HCT116 (cell line): Measurements from ENCODE around the gene ENTR1. TPM values are rescaled to one million over a fixed set of nuclear protein-coding genes. Genes with fewer than 3 reads are reported as not detected.

Source experiments
- ATAC-seq: fragments of 200-7000 bp; cut with Tn5 transposase; 2 replicates; pipeline ENCODE4 v1.9.1; 2020; ENCODE audit warnings: mild to moderate bottlenecking, moderate library complexity
- BruUV-seq: library from RNA; stranded (reverse); fragments of 400-500 nt; replicated peaks from 2 replicates; lab custom pipeline; 2021; lab: Mats Ljungman, UMichigan
- CTCF ChIA-PET: fragments of 300-600 bp; sonication (Branson Sonifier 250); formaldehyde crosslinking; loops from one replicate; lab custom pipeline; 2021; ENCODE audit warnings: antibody characterized with exemption; lab: Charles Lee
- POLR2A ChIA-PET: fragments of 300-600, 350-600 bp; sonication (Branson Sonifier 250); formaldehyde crosslinking; loops from one replicate; lab custom pipeline; 2021; ENCODE audit warnings: antibody characterized with exemption; lab: Charles Lee
- RAD21 ChIA-PET, 2 experiments: fragments of 300-600 bp; sonication (Branson Sonifier 250); formaldehyde crosslinking; loops; one replicate each; lab custom pipeline; 2023; ENCODE audit warnings: low total read pairs in 2 of 2; ENCODE audit not compliant: uncharacterized antibody in 2 of 2, unreplicated experiment in 2 of 2, low non-redundant PET in 1 of 2; lab: Charles Lee
- DNase-seq: peaks from one replicate; pipeline ENCODE4 v3.0.0-alpha.2; 2010; ENCODE audit warnings: low read depth, low spot score
- H2AFZ ChIP-seq: fragments of 200-600 bp; shearing (Covaris generic), sonication (generic); 2 replicates; pipeline ENCODE4 v1.6.1; 2017; ENCODE audit warnings: low read depth, mixed run types, mixed read lengths, antibody characterized with exemption, low read length; ENCODE audit not compliant: poor library complexity, severe bottlenecking
- H3K27ac ChIP-seq: 2 replicates; pipeline ENCODE4 v1.5.1; 2012; ENCODE audit warnings: low read depth, low read length
- H3K27me3 ChIP-seq: fragments of 200-600 bp; sonication (generic); 2 replicates; pipeline ENCODE4 v1.6.1; 2016; ENCODE audit warnings: mixed run types, low read length, mixed read lengths; ENCODE audit not compliant: insufficient read depth
- H3K36me3 ChIP-seq, 2 experiments: fragments of 200-500 bp in 1 of 2; fragments of 200-600 bp in 1 of 2; sonication (Bioruptor generic) in 1 of 2; sonication (generic) in 1 of 2; 2 replicates each; pipeline versions ENCODE4 v1.5.1 to v1.6.1; 2014 to 2016; ENCODE audit warnings: low read length in 2 of 2, inconsistent platforms in 1 of 2, mixed read lengths in 1 of 2, mixed run types in 1 of 2; ENCODE audit not compliant: insufficient read depth in 2 of 2, control insufficient read depth in 1 of 2
- H3K4me1 ChIP-seq, 2 experiments: fragments of 200-600 bp in 1 of 2; sonication (generic) in 1 of 2; 2 replicates each; pipeline versions ENCODE4 v1.5.1 to v1.6.1; 2012 to 2017; ENCODE audit warnings: low read length in 2 of 2, inconsistent platforms in 1 of 2, mild to moderate bottlenecking in 1 of 2, mixed read lengths in 1 of 2, mixed run types in 1 of 2, moderate library complexity in 1 of 2; ENCODE audit not compliant: insufficient read depth in 2 of 2, control insufficient read depth in 1 of 2
- H3K4me2 ChIP-seq: fragments of 200-600 bp; sonication (generic); 2 replicates; pipeline ENCODE4 v1.6.1; 2017; ENCODE audit warnings: mixed run types, low read length, mixed read lengths
- H3K4me3 ChIP-seq, 2 experiments: fragments of 200-600 bp in 1 of 2; sonication (generic) in 1 of 2; replicated peaks in 1 of 2; 2 replicates each; pipeline ENCODE4 v1.5.1; 2011 to 2016; ENCODE audit warnings: low read length in 2 of 2, control low read depth in 1 of 2, low read depth in 1 of 2, mild to moderate bottlenecking in 1 of 2, mixed read lengths in 1 of 2, mixed run types in 1 of 2
- H3K79me2 ChIP-seq: fragments of 200-600 bp; sonication (generic); 2 replicates; pipeline ENCODE4 v1.6.1; 2017; ENCODE audit warnings: mild to moderate bottlenecking, mixed run types, low read length, moderate library complexity, mixed read lengths; ENCODE audit not compliant: insufficient read depth
- H3K9ac ChIP-seq: fragments of 200-600 bp; sonication (generic); 2 replicates; pipeline ENCODE4 v1.6.1; 2016; ENCODE audit warnings: low read length, mixed read lengths
- H3K9me2 ChIP-seq: fragments of 200-600 bp; sonication (generic), shearing (Covaris generic); 2 replicates; pipeline ENCODE4 v1.6.1; 2017; ENCODE audit warnings: mixed run types, mild to moderate bottlenecking, moderate library complexity; ENCODE audit not compliant: insufficient read depth
- H3K9me3 ChIP-seq, 2 experiments: fragments of 200-500 bp in 1 of 2; fragments of 200-600 bp in 1 of 2; sonication (Bioruptor generic) in 1 of 2; sonication (generic) in 1 of 2; 2 replicates each; pipeline ENCODE4 v1.6.1; 2014 to 2017; ENCODE audit warnings: low read length in 2 of 2, mixed read lengths in 2 of 2, inconsistent platforms in 1 of 2, low read depth in 1 of 2, mild to moderate bottlenecking in 1 of 2, mixed run types in 1 of 2, moderate library complexity in 1 of 2; ENCODE audit not compliant: control insufficient read depth in 1 of 2, insufficient read depth in 1 of 2
- H4K20me1 ChIP-seq: fragments of 200-600 bp; sonication (generic), shearing (Covaris generic); 2 replicates; pipeline ENCODE4 v1.6.1; 2017; ENCODE audit warnings: mixed run types, mild to moderate bottlenecking, moderate library complexity; ENCODE audit not compliant: insufficient read depth
- EGR1 ChIP-seq: IDR thresholded peaks from 2 replicates; pipeline ENCODE4 v1.6.1; 2012; ENCODE audit warnings: low read depth
- ELF1 ChIP-seq: IDR thresholded peaks from 2 replicates; pipeline ENCODE4 v1.6.1; 2012; ENCODE audit warnings: low read depth, borderline replicate concordance
- EZH2phosphoT487 ChIP-seq: fragments of 200-600 bp; IDR thresholded peaks from 2 replicates; pipeline ENCODE4 v1.6.1; 2018; ENCODE audit warnings: antibody characterized with exemption, borderline replicate concordance
- FOSL1 ChIP-seq: IDR thresholded peaks from 2 replicates; pipeline ENCODE4 v1.6.1; 2012; ENCODE audit warnings: low read depth
- JUND ChIP-seq: IDR thresholded peaks from 2 replicates; pipeline ENCODE4 v1.6.1; 2012
- POLR2A ChIP-seq: IDR thresholded peaks from 2 replicates; pipeline ENCODE4 v1.7.0; 2011; ENCODE audit warnings: borderline replicate concordance; ENCODE audit not compliant: insufficient read depth, insufficient read length; ENCODE audit errors: extremely low read depth
- POLR2AphosphoS5 ChIP-seq: IDR thresholded peaks from 2 replicates; pipeline ENCODE4 v1.6.1; 2011; ENCODE audit warnings: mild to moderate bottlenecking, low read depth, low read length, moderate library complexity
- RAD21 ChIP-seq: IDR thresholded peaks from 2 replicates; pipeline ENCODE4 v1.6.1; 2012; ENCODE audit warnings: low read depth, mild to moderate bottlenecking
- SIN3A ChIP-seq: IDR thresholded peaks from 2 replicates; pipeline ENCODE4 v1.6.1; 2012; ENCODE audit warnings: low read depth
- SRF ChIP-seq: IDR thresholded peaks from 2 replicates; pipeline ENCODE4 v1.6.1; 2012; ENCODE audit warnings: low read depth
- YY1 ChIP-seq: IDR thresholded peaks from 2 replicates; pipeline ENCODE4 v1.6.1; 2011; ENCODE audit warnings: low read length, low read depth, moderate library complexity, mild to moderate bottlenecking; ENCODE audit not compliant: insufficient replicate concordance; ENCODE audit errors: extremely low read depth
- ZBTB33 ChIP-seq: IDR thresholded peaks from 2 replicates; pipeline ENCODE4 v1.6.1; 2011; ENCODE audit warnings: mild to moderate bottlenecking, low read length, moderate library complexity; ENCODE audit not compliant: insufficient replicate concordance; ENCODE audit errors: extremely low read depth
- ZNF274 ChIP-seq: fragments of 200-500 bp; sonication (Bioruptor generic); IDR thresholded peaks from 2 replicates; pipeline ENCODE4 v1.6.1; 2014; ENCODE audit warnings: mild to moderate bottlenecking, low read depth, low read length, inconsistent platforms
- intact Hi-C: fragments of 100-400 bp; cut with micrococcal nuclease; formaldehyde crosslinking; loops from 2 replicates; pipeline ENCODE4 v1.10.0; 2022
- total RNA-seq: library from RNA; stranded (reverse); gene quantifications from one replicate; pipeline ENCODE4 v1.2.1, GENCODE V29; 2021; ENCODE audit not compliant: unreplicated experiment

ENTR1 gene
- total RNA-seq, 1 experiment from 2014 or later, result 119 TPM

- CTCF ChIA-PET, result no interaction called here
- no peak for ATAC-seq
- intact Hi-C loops, result no loop called here
These were observed 51.5 kb downstream of the ENTR1 start for GRCh38 chr9:136358888-136359287.

More at GRCh38 chr9:136358888-136359287, 51.5 kb downstream of the ENTR1 start:
- no peaks in the 10 kb centered on the region for H3K27me3 ChIP-seq
- no peak overlapping the region for H3K27ac ChIP-seq
- H3K4me1 ChIP-seq, result peaks cover 15 to 31% of the 10 kb centered on the region in 2 experiments
- no peaks in the 10 kb centered on the region for H3K79me2 ChIP-seq
- H3K36me3 ChIP-seq, result no peaks in the 10 kb centered on the region; a peak in 1 of 4 replicates
- H3K4me3 ChIP-seq, result no peak overlapping the region
- H3K4me2 ChIP-seq, result no peak overlapping the region
- ChIA-PET RAD21 (no interaction called here), POLR2A (no interaction called here)
- no peaks in the 10 kb centered on the region for H3K9me2 ChIP-seq
- H3K9ac ChIP-seq, result no peak overlapping the region
- H2AFZ ChIP-seq, result no peak overlapping the region
- TF ChIP-seq ZBTB33, result no peak
- no peak for TF ChIP-seq POLR2A
- no peak for TF ChIP-seq EGR1
- no peak for TF ChIP-seq SIN3A
- no peak for TF ChIP-seq SRF
- no peak for TF ChIP-seq RAD21
- TF ChIP-seq EZH2phosphoT487, result no peak
- TF ChIP-seq FOSL1, result no peak
- no peak for TF ChIP-seq ELF1
- TF ChIP-seq ZNF274, result no peak
- TF ChIP-seq JUND, result no peak
- no peak for TF ChIP-seq YY1
- TF ChIP-seq POLR2AphosphoS5, result no peak
- no peaks in the 10 kb centered on the region for H3K9me3 ChIP-seq
- BruUV-seq, result no TSS peak
- DNase-seq, result no peak
- no peaks in the 10 kb centered on the region for H4K20me1 ChIP-seq
